ENCODE results near the gene BMP6.

DNA sequence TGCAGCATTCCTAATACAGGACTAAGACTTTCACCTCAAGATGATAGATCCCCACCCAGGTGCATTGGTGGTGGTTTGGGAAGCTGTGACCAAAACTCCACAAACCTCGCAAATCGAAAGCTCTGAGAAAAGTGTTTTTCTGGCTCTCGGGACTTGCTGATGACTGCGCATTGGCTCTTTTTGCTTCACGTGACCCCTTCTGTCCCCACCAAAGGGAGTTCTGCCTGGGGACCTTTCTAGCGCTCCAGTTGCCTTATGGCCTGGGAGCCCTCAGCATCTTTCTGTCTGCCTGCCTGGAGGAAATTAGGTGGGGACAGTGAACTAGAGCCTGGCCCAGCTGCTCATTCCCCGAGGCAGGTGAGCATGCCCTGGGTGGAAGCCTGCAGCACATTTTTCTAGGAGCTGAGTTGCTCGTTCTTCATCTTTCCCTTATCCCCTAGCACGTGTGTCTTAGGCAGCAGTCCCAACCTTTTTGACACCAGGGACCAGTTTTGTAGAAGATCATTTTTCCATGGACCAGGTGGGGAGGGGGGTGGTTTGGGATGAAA lies 94.5 kb downstream of the BMP6 start:
- TF ChIP-seq, protein P1, sequence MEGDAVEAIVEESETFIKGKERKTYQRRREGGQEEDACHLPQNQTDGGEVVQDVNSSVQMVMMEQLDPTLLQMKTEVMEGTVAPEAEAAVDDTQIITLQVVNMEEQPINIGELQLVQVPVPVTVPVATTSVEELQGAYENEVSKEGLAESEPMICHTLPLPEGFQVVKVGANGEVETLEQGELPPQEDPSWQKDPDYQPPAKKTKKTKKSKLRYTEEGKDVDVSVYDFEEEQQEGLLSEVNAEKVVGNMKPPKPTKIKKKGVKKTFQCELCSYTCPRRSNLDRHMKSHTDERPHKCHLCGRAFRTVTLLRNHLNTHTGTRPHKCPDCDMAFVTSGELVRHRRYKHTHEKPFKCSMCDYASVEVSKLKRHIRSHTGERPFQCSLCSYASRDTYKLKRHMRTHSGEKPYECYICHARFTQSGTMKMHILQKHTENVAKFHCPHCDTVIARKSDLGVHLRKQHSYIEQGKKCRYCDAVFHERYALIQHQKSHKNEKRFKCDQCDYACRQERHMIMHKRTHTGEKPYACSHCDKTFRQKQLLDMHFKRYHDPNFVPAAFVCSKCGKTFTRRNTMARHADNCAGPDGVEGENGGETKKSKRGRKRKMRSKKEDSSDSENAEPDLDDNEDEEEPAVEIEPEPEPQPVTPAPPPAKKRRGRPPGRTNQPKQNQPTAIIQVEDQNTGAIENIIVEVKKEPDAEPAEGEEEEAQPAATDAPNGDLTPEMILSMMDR (IDR thresholded peaks at IDR 0.05) = no peak
- no peak for TF ChIP-seq POLR2A (IDR thresholded peaks at IDR 0.05)
- no peak for TF ChIP-seq POLR2AphosphoS5 (IDR thresholded peaks at IDR 0.05; ENCODE audit: insufficient read depth in 1 of 2, low read depth in 1 of 2)

Measured in vagina (tissue), 2 donors.